BLaER1 treated with 17β-estradiol and CSF1 and Interleukin-3, amounts not matched to agents 10 nM and 100 nM (cell line): ENCODE measurements around the gene TMEM150B.

ENCODE experiments used
- H3K27ac ChIP-seq, 11 experiments: shearing (Covaris generic); formaldehyde crosslinking; 2 replicates each; pipeline ENCODE4 v1.8.1; 2022
- H3K27me3 ChIP-seq, 11 experiments: shearing (Covaris generic); formaldehyde crosslinking; 2 replicates each; pipeline ENCODE4 v1.8.1; 2022
- H3K36me3 ChIP-seq, 11 experiments: shearing (Covaris generic); formaldehyde crosslinking; 2 replicates each; pipeline ENCODE4 v1.8.1; 2022
- H3K4me1 ChIP-seq, 10 experiments: shearing (Covaris generic); formaldehyde crosslinking; 2 replicates each; pipeline ENCODE4 v1.8.1; 2022
- H3K4me2 ChIP-seq, 11 experiments: shearing (Covaris generic); formaldehyde crosslinking; 2 replicates each; pipeline ENCODE4 v1.8.1; 2022
- H3K4me3 ChIP-seq, 10 experiments: shearing (Covaris generic); formaldehyde crosslinking; 2 replicates each; pipeline ENCODE4 v1.8.1; 2022
- H3K9ac ChIP-seq, 11 experiments: shearing (Covaris generic); formaldehyde crosslinking; 2 replicates each; pipeline ENCODE4 v1.8.1; 2022
- H3K9me3 ChIP-seq, 11 experiments: shearing (Covaris generic); formaldehyde crosslinking; replicated peaks in 1 of 11; 2 replicates each; pipeline ENCODE4 v1.8.1; 2022
- H4K20me1 ChIP-seq, 11 experiments: shearing (Covaris generic); formaldehyde crosslinking; 2 replicates each; pipeline ENCODE4 v1.8.1; 2022
- Cebpa-rat ChIP-seq, 11 experiments: shearing (Covaris generic); IDR thresholded peaks; 2 replicates each; pipeline ENCODE4 v1.8.1; 2022

TMEM150B gene

GRCh38 chr19:55266840-55267239, 58.3 kb downstream of the TMEM150B start:
- no peak overlapping the region for H3K4me2 ChIP-seq
- H3K9ac ChIP-seq, result no peak overlapping the region
- no peaks in the 10 kb centered on the region for H3K4me1 ChIP-seq
- H3K27ac ChIP-seq, result no peak overlapping the region
- H4K20me1 ChIP-seq, result peaks cover 0 to 4% (median 0%) of the 10 kb centered on the region in 11 experiments; a peak in 3 of 22 replicates
- H3K27me3 ChIP-seq, result no peaks in the 10 kb centered on the region
- H3K36me3 ChIP-seq, result peaks cover 20 to 64% (median 50%) of the 10 kb centered on the region in 11 experiments
- no peak for TF ChIP-seq Cebpa-rat (IDR thresholded peaks at IDR 0.05)
- H3K9me3 ChIP-seq, result peaks cover 12 to 20% (median 17%) of the 10 kb centered on the region in 11 experiments; a peak in 21 of 22 replicates
- no peak overlapping the region for H3K4me3 ChIP-seq

DNA sequence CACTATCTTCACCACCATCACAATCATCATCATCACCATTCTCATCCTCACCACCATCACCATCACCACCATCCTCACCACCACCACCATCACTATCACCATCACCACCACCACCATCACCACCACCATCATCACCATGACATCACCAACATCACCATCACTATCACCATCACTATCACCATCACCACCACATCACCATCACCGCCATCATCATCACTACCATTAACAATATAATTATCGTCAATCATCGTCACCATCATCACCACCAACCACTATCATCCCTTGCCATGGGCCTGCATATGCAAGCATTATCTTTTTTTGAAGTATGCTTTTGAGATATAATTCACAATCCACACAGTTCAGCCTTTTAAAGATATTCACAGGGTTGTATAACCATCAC, 58.7 kb downstream of the TMEM150B start:
- Histone ChIP-seq H3K4me1 (no peaks in the 10 kb centered on the region), H3K9ac (no peak overlapping the region), H3K27ac (no peak overlapping the region), H3K27me3 (no peaks in the 10 kb centered on the region), H3K9me3 (peaks cover 12 to 20% (median 17%) of the 10 kb centered on the region in 11 experiments; a peak in 21 of 22 replicates), H4K20me1 (peaks cover 0 to 4% (median 0%) of the 10 kb centered on the region in 11 experiments; a peak in 3 of 22 replicates), H3K4me3 (no peak overlapping the region), H3K36me3 (peaks cover 22 to 60% (median 45%) of the 10 kb centered on the region in 11 experiments), H3K4me2 (no peak overlapping the region)
- TF ChIP-seq Cebpa-rat (IDR thresholded peaks at IDR 0.05), result no peak

- H3K27ac ChIP-seq, result no peak overlapping the region
- H3K4me3 ChIP-seq, result no peak overlapping the region
- TF ChIP-seq Cebpa-rat (IDR thresholded peaks at IDR 0.05), result no peak
- H3K4me2 ChIP-seq, result no peak overlapping the region
- H3K9ac ChIP-seq, result no peak overlapping the region
- H3K4me1 ChIP-seq, result peaks cover under 1 to 5% (median 2%) of the 10 kb centered on the region in 10 experiments; a peak in 16 of 20 replicates
- peaks cover 0 to 4% (median 0%) of the 10 kb centered on the region in 11 experiments; a peak in 3 of 22 replicates for H4K20me1 ChIP-seq
- H3K9me3 ChIP-seq, result peaks cover 12 to 20% (median 17%) of the 10 kb centered on the region in 11 experiments; a peak in 21 of 22 replicates
- no peaks in the 10 kb centered on the region for H3K27me3 ChIP-seq
- H3K36me3 ChIP-seq, result peaks cover 22 to 54% (median 41%) of the 10 kb centered on the region in 11 experiments
These were observed 59.3 kb downstream of the TMEM150B start for GRCh38 chr19:55265723-55266386.

GRCh38 chr19:55265173-55265572, 60.0 kb downstream of the TMEM150B start:
- Histone ChIP-seq H3K36me3 (peaks cover 22 to 48% (median 37%) of the 10 kb centered on the region in 11 experiments), H3K27ac (no peak overlapping the region), H3K9me3 (peaks cover 12 to 20% (median 17%) of the 10 kb centered on the region in 11 experiments; a peak in 21 of 22 replicates), H3K4me1 (peaks cover 8 to 12% (median 9%) of the 10 kb centered on the region in 10 experiments), H3K4me2 (no peak overlapping the region), H3K9ac (no peak overlapping the region), H3K4me3 (no peak overlapping the region), H4K20me1 (peaks cover 0 to 3% (median 0%) of the 10 kb centered on the region in 11 experiments; a peak in 3 of 22 replicates), H3K27me3 (no peaks in the 10 kb centered on the region)
- TF ChIP-seq Cebpa-rat (IDR thresholded peaks at IDR 0.05), result no peak

GRCh38 chr19:55264531-55264930, 60.6 kb downstream of the TMEM150B start:
- Histone ChIP-seq H3K4me1 (peaks cover 14 to 18% (median 16%) of the 10 kb centered on the region in 10 experiments), H3K4me2 (no peak overlapping the region), H3K27ac (no peak overlapping the region), H3K9ac (no peak overlapping the region), H3K9me3 (peaks cover 12 to 20% (median 17%) of the 10 kb centered on the region in 11 experiments; a peak in 21 of 22 replicates), H4K20me1 (peaks cover 0 to 3% (median 0%) of the 10 kb centered on the region in 11 experiments; a peak in 2 of 22 replicates), H3K4me3 (no peak overlapping the region), H3K27me3 (no peaks in the 10 kb centered on the region), H3K36me3 (peaks cover 21 to 41% (median 32%) of the 10 kb centered on the region in 11 experiments)
- no peak for TF ChIP-seq Cebpa-rat (IDR thresholded peaks at IDR 0.05)
